Mesenchymal stem cell (in vitro differentiated cells and primary cell): ENCODE data around the gene TMEM151B.

Source experiments
- DNase-seq: peaks from one replicate; pipeline ENCODE4 v3.0.0-alpha.2; 2013
- H2AFZ ChIP-seq: one replicate; pipeline ENCODE4 v1.6.1; 2013; ENCODE audit warnings: low read depth, mild to moderate bottlenecking, control low read depth, inconsistent platforms, low read length, moderate library complexity
- H2AK5ac ChIP-seq: 2 replicates; pipeline ENCODE4 v1.6.1; 2013; ENCODE audit warnings: low read length, moderate library complexity, mild to moderate bottlenecking, inconsistent platforms; ENCODE audit not compliant: severe bottlenecking
- H2BK120ac ChIP-seq: one replicate; pipeline ENCODE4 v1.6.1; 2013; ENCODE audit warnings: low read depth, mild to moderate bottlenecking, inconsistent platforms, low read length, moderate library complexity
- H2BK12ac ChIP-seq, 2 experiments: one replicate each; pipeline ENCODE4 v1.6.1; 2013; ENCODE audit warnings: inconsistent platforms in 2 of 2, low read length in 2 of 2, mild to moderate bottlenecking in 2 of 2, moderate library complexity in 2 of 2, control low read depth in 1 of 2
- H2BK15ac ChIP-seq: one replicate; pipeline ENCODE4 v1.6.1; 2013; ENCODE audit warnings: mild to moderate bottlenecking, low read depth, inconsistent platforms; ENCODE audit not compliant: poor library complexity, severe bottlenecking
- H2BK5ac ChIP-seq: 2 replicates; pipeline ENCODE4 v1.6.1; 2013; ENCODE audit warnings: low read depth, mild to moderate bottlenecking, low read length, control low read depth, inconsistent platforms; ENCODE audit not compliant: poor library complexity, severe bottlenecking
- H3K14ac ChIP-seq, 2 experiments: one replicate each; pipeline ENCODE4 v1.6.1; 2013; ENCODE audit warnings: inconsistent platforms in 2 of 2, low read length in 2 of 2, control low read depth in 1 of 2, mild to moderate bottlenecking in 1 of 2, moderate library complexity in 1 of 2
- H3K18ac ChIP-seq, 2 experiments: one replicate each; pipeline ENCODE4 v1.6.1; 2013; ENCODE audit warnings: inconsistent platforms in 2 of 2, low read length in 2 of 2, control low read depth in 1 of 2, low read depth in 1 of 2, mild to moderate bottlenecking in 1 of 2
- H3K23ac ChIP-seq, 2 experiments: one replicate each; pipeline ENCODE4 v1.6.1; 2013; ENCODE audit warnings: inconsistent platforms in 2 of 2, low read length in 2 of 2, mild to moderate bottlenecking in 2 of 2, moderate library complexity in 2 of 2, control low read depth in 1 of 2
- H3K27ac ChIP-seq: 2 replicates; pipeline ENCODE4 v1.5.1; 2013; ENCODE audit warnings: mild to moderate bottlenecking, moderate library complexity, low read length, control low read depth, inconsistent platforms; ENCODE audit not compliant: poor library complexity, severe bottlenecking
- H3K27me3 ChIP-seq, 2 experiments: 2 replicates each; pipeline versions ENCODE4 v1.6.1 to v1.7.0; 2013; ENCODE audit warnings: low read length in 2 of 2, mild to moderate bottlenecking in 2 of 2, moderate library complexity in 2 of 2, control low read depth in 1 of 2, inconsistent platforms in 1 of 2; ENCODE audit not compliant: control insufficient read depth in 1 of 2, insufficient read depth in 1 of 2
- H3K36me3 ChIP-seq, 2 experiments: 2 replicates each; pipeline versions ENCODE4 v1.6.1 to v1.7.0; 2013; ENCODE audit warnings: low read length in 2 of 2, control low read depth in 1 of 2, inconsistent platforms in 1 of 2, low read depth in 1 of 2, mild to moderate bottlenecking in 1 of 2; ENCODE audit not compliant: insufficient read depth in 2 of 2, control insufficient read depth in 1 of 2
- H3K4ac ChIP-seq, 2 experiments: one replicate each; pipeline ENCODE4 v1.6.1; 2013; ENCODE audit warnings: inconsistent platforms in 2 of 2, low read length in 2 of 2, mild to moderate bottlenecking in 2 of 2, moderate library complexity in 2 of 2, control low read depth in 1 of 2, low read depth in 1 of 2
- H3K4me1 ChIP-seq: 2 replicates; pipeline ENCODE4 v1.6.1; 2013; ENCODE audit warnings: low read depth, low read length, control low read depth; ENCODE audit not compliant: control insufficient read depth, insufficient read depth
- H3K4me2 ChIP-seq: 2 replicates; pipeline ENCODE4 v1.6.1; 2013; ENCODE audit warnings: low read length, mild to moderate bottlenecking, inconsistent platforms; ENCODE audit not compliant: poor library complexity, severe bottlenecking
- H3K4me3 ChIP-seq, 2 experiments: 2 replicates each; pipeline versions ENCODE4 v1.5.1 to v1.7.0; 2013; ENCODE audit warnings: low read length in 2 of 2, mild to moderate bottlenecking in 2 of 2, control low read depth in 1 of 2, low read depth in 1 of 2; ENCODE audit not compliant: insufficient read depth in 1 of 2
- H3K79me1 ChIP-seq: replicated peaks from 2 replicates; pipeline ENCODE4 v1.6.1; 2013; ENCODE audit warnings: mild to moderate bottlenecking, control low read depth, low read length, inconsistent platforms; ENCODE audit not compliant: poor library complexity, severe bottlenecking
- H3K9ac ChIP-seq: 2 replicates; pipeline ENCODE4 v1.7.0; 2013; ENCODE audit warnings: mild to moderate bottlenecking, low read length, moderate library complexity
- H3K9me3 ChIP-seq: 2 replicates; pipeline ENCODE4 v1.7.0; 2013; ENCODE audit warnings: mild to moderate bottlenecking, low read length; ENCODE audit not compliant: control insufficient read depth
- H4K8ac ChIP-seq: one replicate; pipeline ENCODE4 v1.6.1; 2013; ENCODE audit warnings: inconsistent platforms, mild to moderate bottlenecking, low read length, moderate library complexity
- H4K91ac ChIP-seq: one replicate; pipeline ENCODE4 v1.6.1; 2013; ENCODE audit warnings: mild to moderate bottlenecking, low read length, inconsistent platforms
- WGBS: methylation state at CpG from one replicate; pipeline ENCODE4 v1.1.7; 2013; ENCODE audit warnings: mixed read lengths; 5-methylcytosine and 5-hydroxymethylcytosine counted together

TMEM151B gene

DNA sequence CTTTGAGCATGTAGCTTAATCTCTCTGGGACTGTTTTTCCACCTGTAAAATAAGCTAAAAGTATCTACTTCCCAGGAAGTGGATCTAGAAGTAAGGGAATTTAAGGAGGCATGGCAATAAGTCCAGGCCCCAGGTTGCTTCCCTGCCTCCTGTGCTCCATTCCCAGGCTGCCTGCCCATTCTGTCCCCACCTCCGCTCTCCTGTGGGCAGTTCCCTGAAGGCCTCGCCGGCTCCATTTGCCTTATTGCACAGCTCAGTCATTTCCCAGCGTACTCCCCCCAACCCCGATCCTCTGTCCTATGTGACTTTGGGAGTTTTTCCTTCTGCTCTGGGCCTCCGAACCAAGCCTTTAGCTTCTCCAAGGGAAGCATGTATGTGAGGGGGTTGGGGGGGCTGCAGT is 42.2 kb upstream of the TMEM151B start:
- Histone ChIP-seq H3K79me1 (peaks cover 31% of the 10 kb centered on the region), H3K18ac (no peak overlapping the region), H2AK5ac (no peak overlapping the region), H2BK120ac (no peak overlapping the region), H2BK5ac (no peak overlapping the region), H3K36me3 (peaks cover 14 to 46% of the 10 kb centered on the region in 2 experiments), H2BK12ac (no peak overlapping the region), H4K91ac (no peak overlapping the region), H4K8ac (no peak overlapping the region), H3K4ac (no peak overlapping the region), H3K9ac (no peak overlapping the region), H3K27me3 (no peaks in the 10 kb centered on the region), H2AFZ (no peak overlapping the region), H2BK15ac (no peak overlapping the region), H3K4me2 (no peak overlapping the region), H3K4me1 (peaks cover 24% of the 10 kb centered on the region), H3K27ac (no peak overlapping the region), H3K14ac (no peak overlapping the region), H3K9me3 (no peaks in the 10 kb centered on the region), H3K23ac (no peak overlapping the region), H3K4me3 (no peak overlapping the region)
- whole genome bisulfite sequencing, result 97% methylated on average over 6 of the region's 6 CpGs
- DNase-seq, result no peak

DNA sequence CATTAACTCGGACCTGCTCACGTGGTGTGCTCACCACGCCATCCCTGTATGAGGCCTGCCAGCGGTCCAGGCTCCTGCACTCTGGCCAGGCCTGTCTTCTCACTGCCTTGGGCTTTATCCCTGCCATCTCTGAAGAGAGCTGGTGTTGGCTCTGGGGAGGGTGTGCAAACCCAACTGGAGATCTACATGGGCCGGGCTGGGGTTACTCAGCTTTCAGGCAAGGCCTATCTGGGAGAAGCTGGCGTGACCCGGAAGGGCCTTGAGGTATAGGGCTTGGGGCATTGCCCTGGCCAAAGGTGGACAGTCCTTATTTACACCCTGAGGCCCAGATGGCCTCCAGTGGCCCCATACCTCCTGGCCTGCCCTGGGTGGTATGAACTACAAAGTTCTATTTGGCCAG is 41.8 kb upstream of the TMEM151B start:
- no peak overlapping the region for H3K4ac ChIP-seq
- no peak overlapping the region for H2AFZ ChIP-seq
- H3K9me3 ChIP-seq, result no peaks in the 10 kb centered on the region
- H3K9ac ChIP-seq, result no peak overlapping the region
- H2BK12ac ChIP-seq, result no peak overlapping the region
- peaks cover 14 to 50% of the 10 kb centered on the region in 2 experiments for H3K36me3 ChIP-seq
- no peak overlapping the region for H4K8ac ChIP-seq
- H3K23ac ChIP-seq, result no peak overlapping the region
- no peak overlapping the region for H2BK120ac ChIP-seq
- H2BK15ac ChIP-seq, result no peak overlapping the region
- no peak for DNase-seq
- H3K4me2 ChIP-seq, result no peak overlapping the region
- H2AK5ac ChIP-seq, result no peak overlapping the region
- H3K27me3 ChIP-seq, result no peaks in the 10 kb centered on the region
- H3K4me1 ChIP-seq, result peaks cover 22% of the 10 kb centered on the region
- H3K18ac ChIP-seq, result no peak overlapping the region
- H3K14ac ChIP-seq, result no peak overlapping the region
- H3K4me3 ChIP-seq, result no peak overlapping the region
- 95% methylated on average over 7 of the region's 7 CpGs for WGBS
- no peak overlapping the region for H3K27ac ChIP-seq
- no peak overlapping the region for H2BK5ac ChIP-seq
- H3K79me1 ChIP-seq, result peaks cover 32% of the 10 kb centered on the region
- H4K91ac ChIP-seq, result no peak overlapping the region

DNA sequence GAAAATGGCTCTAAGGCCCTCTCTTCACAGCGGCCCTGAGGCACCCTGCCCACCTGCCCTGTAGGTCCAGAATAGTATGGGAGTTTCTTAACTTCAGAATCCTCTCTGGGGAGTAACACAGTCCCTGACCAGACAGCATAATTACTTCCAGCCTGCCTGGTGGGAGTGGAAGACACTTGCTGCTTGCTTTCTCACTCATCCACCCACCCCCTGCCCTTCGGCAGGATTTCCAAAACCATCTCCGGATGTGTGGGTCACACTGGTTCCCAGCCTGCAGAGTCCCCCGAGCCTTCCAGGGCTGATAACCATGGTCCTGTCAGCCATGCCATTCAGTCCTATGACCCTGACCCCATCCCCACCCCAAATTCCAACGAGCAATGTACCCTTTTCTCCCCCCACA is 41.4 kb upstream of the TMEM151B start:
- H3K27me3 ChIP-seq, result no peaks in the 10 kb centered on the region
- no peak overlapping the region for H4K91ac ChIP-seq
- peaks cover 32% of the 10 kb centered on the region for H3K79me1 ChIP-seq
- no peak overlapping the region for H4K8ac ChIP-seq
- WGBS, result 94% methylated on average over 5 of the region's 5 CpGs
- peaks cover 14 to 54% of the 10 kb centered on the region in 2 experiments for H3K36me3 ChIP-seq
- H3K9ac ChIP-seq, result no peak overlapping the region
- H3K4me2 ChIP-seq, result no peak overlapping the region
- H3K4ac ChIP-seq, result no peak overlapping the region
- H2AFZ ChIP-seq, result no peak overlapping the region
- DNase-seq, result no peak
- no peak overlapping the region for H3K27ac ChIP-seq
- H2BK5ac ChIP-seq, result no peak overlapping the region
- no peak overlapping the region for H2BK15ac ChIP-seq
- no peaks in the 10 kb centered on the region for H3K9me3 ChIP-seq
- H2BK120ac ChIP-seq, result no peak overlapping the region
- H2AK5ac ChIP-seq, result no peak overlapping the region
- H3K4me3 ChIP-seq, result no peak overlapping the region
- peaks cover 20% of the 10 kb centered on the region for H3K4me1 ChIP-seq
- no peak overlapping the region for H3K18ac ChIP-seq
- no peak overlapping the region for H3K23ac ChIP-seq
- no peak overlapping the region for H3K14ac ChIP-seq
- H2BK12ac ChIP-seq, result no peak overlapping the region

DNA sequence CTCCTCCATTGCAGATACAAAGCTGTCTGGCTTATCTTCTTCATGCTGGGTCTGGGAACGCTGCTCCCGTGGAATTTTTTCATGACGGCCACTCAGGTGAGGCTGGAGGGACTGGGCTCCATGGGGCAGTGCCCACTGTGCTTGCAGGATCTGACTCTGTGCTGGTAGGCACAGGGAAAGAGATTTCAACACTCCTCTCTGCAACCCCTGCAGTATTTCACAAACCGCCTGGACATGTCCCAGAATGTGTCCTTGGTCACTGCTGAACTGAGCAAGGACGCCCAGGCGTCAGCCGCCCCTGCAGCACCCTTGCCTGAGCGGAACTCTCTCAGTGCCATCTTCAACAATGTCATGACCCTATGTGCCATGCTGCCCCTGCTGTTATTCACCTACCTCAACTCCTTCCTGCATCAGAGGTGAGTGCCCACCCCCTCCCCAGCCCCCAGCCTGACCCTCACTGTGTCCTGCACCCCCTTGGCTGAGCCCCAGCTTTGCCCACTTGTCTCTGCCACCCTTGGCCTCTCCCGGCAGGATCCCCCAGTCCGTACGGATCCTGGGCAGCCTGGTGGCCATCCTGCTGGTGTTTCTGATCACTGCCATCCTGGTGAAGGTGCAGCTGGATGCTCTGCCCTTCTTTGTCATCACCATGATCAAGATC is 40.7 kb upstream of the TMEM151B start:
- Histone ChIP-seq H3K4me3 (no peak overlapping the region), H2BK12ac (no peak overlapping the region), H3K27me3 (no peaks in the 10 kb centered on the region), H2AK5ac (no peak overlapping the region), H3K14ac (no peak overlapping the region), H2BK120ac (no peak overlapping the region), H3K18ac (no peak overlapping the region), H2BK5ac (no peak overlapping the region), H3K4ac (no peak overlapping the region), H3K9ac (no peak overlapping the region), H3K4me1 (peaks cover 21% of the 10 kb centered on the region), H2BK15ac (no peak overlapping the region), H3K27ac (no peak overlapping the region), H4K8ac (no peak overlapping the region), H3K4me2 (no peak overlapping the region), H3K36me3 (peaks cover 14 to 54% of the 10 kb centered on the region in 2 experiments), H3K23ac (no peak overlapping the region), H3K9me3 (no peaks in the 10 kb centered on the region), H2AFZ (no peak overlapping the region), H4K91ac (no peak overlapping the region), H3K79me1 (peaks cover 28% of the 10 kb centered on the region)
- no peak for DNase-seq
- WGBS, result 94% methylated on average over 11 of the region's 11 CpGs
